ELR (cell line): ENCODE measurements around the gene GLIS1.
A peak's percentile ranks its signal among the peaks of the same experiment; 100 is the strongest.

Experiments
- DNase-seq: peaks from one replicate; pipeline ENCODE4 v3.0.0-alpha.2; 2015; ENCODE audit warnings: low read depth

GLIS1 gene

GRCh38 chr1:53693773-53694717, 44.9 kb downstream of the GLIS1 start:
- peak; percentile 80 for DNase-seq

- peak; percentile 22 for DNase-seq
Observed at GRCh38 chr1:53693339-53693738, 45.6 kb downstream of the GLIS1 start.

DNA sequence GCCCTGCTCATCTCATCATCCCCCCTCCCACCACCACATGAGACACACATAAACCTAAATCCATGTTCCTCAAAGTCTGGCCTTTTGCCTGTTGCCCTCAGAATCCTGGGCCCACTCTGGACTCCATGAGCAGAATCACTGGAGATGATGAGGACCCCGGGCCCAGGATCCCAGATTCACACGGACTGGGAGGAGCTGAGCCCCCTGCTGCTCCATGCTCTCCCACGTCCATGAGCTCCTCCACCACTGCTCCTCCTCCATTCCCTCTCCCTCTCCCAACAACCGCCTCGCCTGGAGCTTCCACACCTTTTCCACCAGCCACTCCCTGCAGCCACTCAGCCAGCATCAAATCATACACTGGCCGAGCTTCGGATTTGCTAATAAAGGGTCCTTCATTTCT, 47.6 kb downstream of the GLIS1 start:
- no peak for DNase-seq

- DNase-seq = no peak
Observed at GRCh38 chr1:53690411-53690810, 48.6 kb downstream of the GLIS1 start.

DNA sequence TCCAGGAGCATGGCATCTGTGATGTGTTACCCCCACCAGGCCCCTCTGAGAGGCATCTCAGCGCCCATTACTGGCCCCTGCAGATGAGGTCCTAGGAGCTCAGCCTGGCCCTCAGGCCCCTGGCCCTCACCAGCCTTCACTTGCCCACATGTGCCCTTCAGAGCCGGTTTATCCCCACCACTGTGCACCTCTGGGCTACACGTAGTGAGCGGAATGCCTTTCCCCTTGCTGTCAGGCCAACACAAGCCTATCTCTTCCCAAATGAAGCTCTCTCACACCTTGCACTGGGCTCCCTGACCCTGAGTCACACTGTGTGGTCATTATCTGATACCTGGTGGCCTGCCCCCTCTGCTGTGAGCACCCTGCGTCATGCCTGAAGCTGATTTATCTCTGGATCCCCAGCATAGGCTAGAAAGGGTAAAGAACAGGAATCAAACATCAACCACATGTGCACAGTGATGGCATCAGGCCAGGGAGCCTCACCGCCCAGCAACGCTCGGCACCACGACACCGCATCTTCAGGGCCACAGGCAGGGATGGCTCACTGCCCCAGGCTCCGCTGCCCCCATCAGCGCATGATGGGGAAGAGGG, 49.1 kb downstream of the GLIS1 start:
- no peak for DNase-seq

- no peak for DNase-seq
Observed at GRCh38 chr1:53689223-53689622, 49.7 kb downstream of the GLIS1 start.

DNA sequence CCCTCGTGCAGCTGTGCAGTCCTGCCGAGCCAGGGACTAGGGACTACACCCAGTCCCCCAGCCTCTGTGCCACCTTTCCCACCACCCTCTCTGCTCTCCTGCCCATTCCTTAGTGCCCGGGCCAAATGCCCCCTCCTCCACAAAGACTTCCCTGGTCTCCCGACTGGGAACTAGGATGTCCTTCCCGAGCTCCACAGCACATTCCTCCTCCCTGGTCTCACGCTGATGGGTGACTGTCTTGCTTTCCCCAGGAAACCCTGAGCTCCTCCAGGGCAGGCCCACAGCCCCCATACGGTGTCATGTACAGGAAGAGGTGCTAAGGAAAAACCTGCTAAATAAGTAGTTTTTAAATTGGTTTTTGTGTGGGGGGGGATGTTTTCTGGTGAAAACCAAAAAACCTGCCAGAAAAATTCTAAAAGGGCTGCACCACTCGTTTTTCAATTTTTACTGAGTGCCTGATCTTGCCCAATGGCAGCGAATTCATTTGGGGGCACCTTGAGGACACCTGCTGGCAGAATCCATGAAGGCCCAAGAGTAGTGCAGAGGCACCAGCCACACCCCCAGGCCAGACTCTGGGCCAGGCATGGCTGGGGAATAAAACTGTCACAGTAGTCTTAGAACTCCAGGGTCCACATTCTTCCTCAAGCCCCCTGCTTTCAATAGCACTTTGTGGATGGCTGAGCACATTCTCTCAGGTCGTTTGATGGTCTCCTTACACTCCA, 50.4 kb downstream of the GLIS1 start:
- peak; percentile 16 for DNase-seq

GRCh38 chr1:53687901-53688300, 51.1 kb downstream of the GLIS1 start:
- DNase-seq = no peak

DNA sequence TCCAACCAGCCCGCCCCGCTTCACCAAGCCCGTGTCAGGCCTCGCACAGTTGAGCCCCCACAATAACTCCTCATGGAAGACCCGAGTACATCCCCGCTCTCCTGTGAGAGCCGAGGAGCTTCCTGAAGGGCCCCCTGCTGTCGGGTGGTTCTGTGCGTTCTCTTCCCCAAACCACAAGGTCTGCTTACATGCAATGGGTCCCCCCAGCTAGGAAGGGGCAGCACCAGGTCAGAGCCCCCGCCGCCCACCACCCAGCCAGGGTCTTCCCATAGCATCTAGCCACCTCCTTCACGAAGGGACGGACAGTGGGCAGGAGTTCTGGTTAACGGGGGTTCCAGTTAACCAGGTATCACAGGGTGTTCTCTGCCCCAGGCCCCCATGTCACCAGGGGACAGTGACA, 51.5 kb downstream of the GLIS1 start:
- DNase-seq = no peak

DNA sequence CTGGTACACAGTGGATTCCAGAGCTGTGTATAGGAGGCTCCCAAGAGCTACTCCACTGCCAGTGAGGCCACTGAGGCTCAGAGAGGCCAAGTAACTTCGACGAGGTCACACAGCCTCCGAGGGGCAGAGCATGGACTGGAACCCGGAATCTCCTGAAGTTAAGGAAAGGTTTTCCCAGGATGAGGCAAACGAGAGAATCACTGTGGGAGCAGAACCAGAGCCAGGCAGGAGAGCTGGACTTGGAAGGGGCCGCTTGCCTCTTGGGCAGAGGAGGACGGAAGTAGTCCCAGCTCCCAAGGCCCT, 52.0 kb downstream of the GLIS1 start:
- no peak for DNase-seq

- DNase-seq = peak; percentile 48
Observed at GRCh38 chr1:53686091-53686964, 52.6 kb downstream of the GLIS1 start.

DNA sequence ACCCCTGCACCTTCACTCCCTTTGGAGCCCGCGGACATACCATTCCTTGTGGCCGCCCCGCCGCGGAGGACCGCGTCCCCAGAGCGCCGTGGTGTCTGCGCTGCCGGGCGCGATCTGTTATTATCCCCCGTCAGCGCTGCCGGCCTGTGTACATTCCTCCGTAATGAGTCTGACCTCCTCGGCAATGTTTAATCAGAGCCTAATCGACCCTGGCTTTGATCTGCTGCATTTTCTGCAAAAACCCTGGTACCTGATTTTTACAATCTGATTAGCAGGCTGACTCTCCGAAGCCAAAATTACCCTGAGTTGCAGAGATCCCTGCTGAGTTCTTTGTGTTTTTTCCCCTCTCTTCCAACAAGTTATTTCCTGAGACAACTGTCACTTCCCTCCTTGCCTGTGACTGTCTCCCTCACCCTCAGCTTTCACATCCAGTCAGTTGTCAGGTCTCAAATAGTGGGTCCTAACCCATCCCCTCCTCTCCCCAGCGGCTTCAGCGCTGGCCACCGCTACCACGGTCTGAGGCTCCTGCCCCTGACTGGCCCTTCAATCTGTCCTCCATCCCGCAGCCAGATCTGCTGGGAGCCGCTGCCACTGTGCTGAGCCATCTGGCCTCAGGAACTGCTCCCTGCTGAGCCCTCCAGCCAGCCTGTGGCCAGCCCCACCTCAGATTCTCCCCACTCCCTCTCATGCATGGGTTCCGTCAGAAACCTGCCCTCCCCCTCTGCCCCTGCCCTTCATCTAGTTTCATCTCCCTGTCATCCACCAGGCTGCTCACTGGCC, 53.5 kb downstream of the GLIS1 start:
- no peak for DNase-seq

- no peak for DNase-seq
Observed at GRCh38 chr1:53684741-53685140, 54.2 kb downstream of the GLIS1 start.

DNA sequence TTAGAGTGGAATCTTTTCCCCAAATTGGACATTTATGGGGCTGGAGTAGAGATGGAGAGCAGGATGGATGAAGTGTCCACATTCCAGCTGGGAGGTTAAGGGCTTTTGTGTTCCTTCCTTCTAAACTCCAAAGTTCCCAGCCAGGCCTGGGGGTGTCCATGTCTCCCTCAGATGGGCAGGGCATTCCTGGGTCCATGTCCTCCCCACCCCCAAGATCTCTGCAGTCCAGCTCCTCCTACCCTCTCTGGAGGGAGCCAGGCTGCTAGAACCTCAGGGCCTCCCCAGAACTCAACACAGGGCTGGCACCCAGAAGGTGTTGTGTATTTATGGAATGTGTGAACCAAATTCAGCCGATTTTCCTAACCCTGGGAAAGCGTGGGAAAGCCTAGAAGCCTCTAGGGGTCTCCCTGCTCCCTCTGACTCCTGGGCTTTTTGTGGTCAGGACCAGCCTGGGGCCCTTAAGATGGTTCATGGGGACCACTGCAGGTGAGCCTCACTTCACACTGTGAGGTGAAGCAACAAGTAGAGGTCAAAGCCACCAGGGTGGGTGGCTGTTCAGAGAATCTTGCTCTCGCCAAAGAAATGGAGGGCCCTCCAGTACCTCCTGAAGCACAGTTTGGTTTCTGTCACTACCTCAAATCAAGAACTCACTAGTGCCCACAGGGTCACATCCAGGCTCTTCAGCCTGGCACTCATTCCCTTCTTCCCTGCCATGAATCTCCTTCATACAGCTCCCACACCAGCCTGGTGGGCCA, 54.8 kb downstream of the GLIS1 start:
- DNase-seq = peak; percentile 26

DNA sequence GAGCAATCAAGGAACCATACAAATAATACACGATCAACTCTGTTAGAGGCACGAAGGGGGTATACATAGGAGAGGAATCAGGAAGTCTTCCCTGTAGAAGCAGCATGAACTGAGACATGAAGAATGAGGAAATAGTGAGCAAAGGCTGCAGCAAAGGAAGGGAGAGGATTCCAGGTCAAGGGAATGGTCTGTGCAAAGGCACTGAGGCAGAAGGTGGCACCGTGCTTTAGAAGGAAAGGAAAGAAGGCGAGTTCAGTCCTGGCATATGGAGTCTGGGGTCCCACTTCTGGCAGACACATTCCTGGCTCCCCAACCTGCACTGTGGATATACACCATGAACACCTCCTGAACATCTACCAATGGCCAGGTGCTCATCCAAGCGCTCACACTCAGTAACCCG, 56.1 kb downstream of the GLIS1 start:
- DNase-seq = no peak

DNA sequence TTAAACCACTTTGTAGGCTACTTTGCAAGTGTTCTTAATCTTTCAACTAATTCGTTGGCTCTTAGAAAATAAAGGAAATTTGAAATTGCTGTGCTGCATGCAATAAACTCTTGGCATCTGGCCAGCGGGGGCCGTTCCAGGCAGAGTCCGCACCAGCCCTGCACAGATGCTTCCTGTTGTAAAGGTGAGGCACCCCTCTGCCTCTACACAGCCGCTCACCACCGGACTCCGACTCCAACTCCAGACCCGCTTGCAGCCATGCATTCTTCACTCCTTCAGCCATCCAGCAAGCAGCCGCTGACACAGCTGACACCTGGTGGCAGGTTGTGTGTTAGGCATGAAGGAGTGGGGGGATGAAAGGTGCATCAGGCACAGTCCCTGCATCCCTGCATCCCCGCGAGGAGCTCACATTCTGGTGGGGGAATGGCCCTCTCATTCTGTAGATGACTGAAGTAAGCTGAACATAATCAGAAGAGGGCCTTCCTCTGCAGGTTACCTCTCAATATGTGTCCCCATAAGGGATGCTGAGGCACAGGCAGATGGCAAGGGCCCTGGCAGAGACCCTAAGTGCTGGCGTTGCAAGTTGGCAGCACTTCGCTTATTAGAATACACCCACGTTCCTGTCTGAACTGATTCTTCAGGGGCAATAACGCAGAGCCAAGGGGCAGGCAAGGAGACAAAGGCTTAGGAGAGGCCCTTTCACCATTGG, 56.8 kb downstream of the GLIS1 start:
- peak; percentile 43 for DNase-seq

DNA sequence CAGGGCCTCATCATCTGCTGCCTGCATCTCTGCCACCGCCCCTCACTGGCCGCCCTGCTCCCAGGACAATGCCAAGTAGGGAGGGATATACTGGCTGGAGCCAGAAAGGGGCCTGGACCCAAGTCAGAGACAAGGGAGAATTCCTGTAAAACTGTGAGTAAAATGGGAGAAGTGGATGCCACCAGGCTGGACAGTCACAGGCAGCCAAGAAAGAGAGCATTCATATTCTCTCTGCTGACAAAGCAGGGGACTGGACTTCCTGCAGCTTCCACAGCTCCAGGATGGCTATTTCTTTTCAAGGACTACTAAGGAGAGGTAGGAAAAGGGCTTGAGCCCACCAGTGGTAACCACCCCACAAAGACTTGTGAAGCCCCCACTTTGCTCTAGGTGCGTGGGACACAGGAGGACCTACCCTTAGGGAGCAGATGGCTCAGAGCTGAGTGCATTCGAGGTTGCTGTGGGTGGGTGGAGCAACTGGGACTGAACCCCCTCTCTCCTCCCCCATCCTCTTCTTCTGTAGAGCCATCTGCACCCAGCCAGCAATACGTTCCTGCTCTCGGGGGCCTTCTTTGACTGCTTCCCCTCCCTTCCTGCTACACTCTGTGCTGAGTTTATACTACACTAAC, 57.5 kb downstream of the GLIS1 start:
- DNase-seq = no peak

- no peak for DNase-seq
Observed at GRCh38 chr1:53680868-53681267, 58.1 kb downstream of the GLIS1 start.
